ENCODE measurements around the gene SLC46A1. TPM values are rescaled to one million over a fixed set of nuclear protein-coding genes. Genes with fewer than 3 reads are reported as not detected.

The SLC46A1 gene
- total RNA-seq, 5 donors from 2014 or later (not counting 1 experiment from before 2014, with no cell fraction given) = 0.93 to 2.7 (median 2.5) TPM

DNA sequence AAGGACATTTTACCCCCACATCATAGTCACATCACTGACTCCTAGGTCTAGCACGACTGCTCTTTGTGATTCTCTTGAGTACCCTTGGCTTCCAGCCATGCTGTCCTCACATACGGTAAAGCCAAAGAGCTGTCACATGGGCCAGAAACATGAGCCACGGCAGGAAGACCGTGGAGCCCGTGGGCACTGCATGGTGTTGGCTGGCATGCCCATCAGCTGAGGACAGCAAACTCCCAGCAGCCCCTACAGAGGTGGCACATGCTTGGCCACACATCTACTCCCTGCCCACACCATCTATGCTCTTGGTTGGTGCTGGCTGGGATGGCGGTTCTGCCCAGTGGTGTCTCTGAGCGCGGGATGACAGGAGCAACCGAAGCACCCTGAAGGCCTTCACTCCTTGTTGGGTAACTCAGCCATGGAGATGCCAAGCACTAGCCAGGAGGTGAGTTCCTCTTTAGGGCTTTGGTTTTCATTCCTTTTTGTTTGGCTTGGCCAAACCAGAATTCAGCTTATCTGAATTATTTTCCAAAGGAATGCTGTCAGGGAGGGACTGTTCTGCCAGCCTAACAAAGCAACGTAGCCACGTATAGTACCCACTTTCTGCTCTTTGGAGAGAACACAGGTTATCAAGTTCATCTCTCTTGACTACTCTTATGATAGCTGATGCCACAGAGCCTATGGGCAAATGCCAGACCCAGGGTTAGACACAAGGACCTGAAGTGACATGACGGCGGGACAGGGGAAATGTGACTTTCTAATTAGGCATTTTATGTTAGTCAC is 60.4 kb downstream of the SLC46A1 start:
- Mint-ChIP-seq H3K27ac (no peak overlapping the region), H3K4me3 (no peak overlapping the region), H3K4me1 (no peaks in the 10 kb centered on the region), H3K36me3 (peaks cover 24% of the 10 kb centered on the region), H3K27me3 (no peaks in the 10 kb centered on the region), H3K9me3 (no peaks in the 10 kb centered on the region)
- Histone ChIP-seq H3K4me3 (ENCODE audit: control insufficient read depth in 1 of 2, extremely low read depth in 1 of 2, low read length in 1 of 2) (no peak overlapping the region), H3K27ac (ENCODE audit: low read length) (no peak overlapping the region), H3K27me3 (replicated peaks in 1 of 2; ENCODE audit: control insufficient read depth in 2 of 2, extremely low read depth in 1 of 2, insufficient read depth in 2 of 2, low read length in 1 of 2) (no peaks in the 10 kb centered on the region), H3K9me3 (no peaks in the 10 kb centered on the region), H3K36me3 (ENCODE audit: control insufficient read depth in 2 of 2, extremely low read depth in 1 of 2, insufficient read depth in 1 of 2, low read length in 1 of 2) (peaks cover 19 to 94% of the 10 kb centered on the region in 2 donors), H3K4me1 (ENCODE audit: control insufficient read depth in 1 of 2, extremely low read depth in 1 of 2, insufficient read depth in 2 of 2, low read length in 2 of 2) (no peaks in the 10 kb centered on the region)
- WGBS (ENCODE audit: insufficient coverage) = 98% methylated on average over 11 of the region's 13 CpGs
- ATAC-seq (replicated peaks in 1 of 4) (no peak), DNase-seq (no peak)
- POLR2A ChIA-PET = interaction anchor here in 1 of 2 donors (0.5 kb wide), 1 partner anchor 15 kb away, joined by 5 read pairs; no protein-coding TSS in a partner anchor
- CTCF ChIA-PET = no interaction called here

Other genes starting within 250 kb of the SLC46A1 start
- gene TMEM97, start 87.0 kb downstream of the SLC46A1 start, total RNA-seq = 1 to 10 TPM; 3.4 to 7.2 (median 5.1) TPM
- 10 to 100 TPM; 29.3 to 55.4 (median 33.8) TPM for gene IFT20, start 70.7 kb downstream of the SLC46A1 start, total RNA-seq
- gene TNFAIP1, start 70.5 kb downstream of the SLC46A1 start, total RNA-seq = 10 to 100 TPM; 12.1 to 28.9 (median 23.3) TPM
- gene POLDIP2, start 48.7 kb downstream of the SLC46A1 start, total RNA-seq = 10 to 100 TPM; 29.2 to 38.7 (median 33.2) TPM
- not detected for gene SEBOX, start 41.0 kb downstream of the SLC46A1 start, total RNA-seq
- 1 to 10 TPM in 3 of 5 donors, under 1 TPM in 2; 0.50 to 1.9 (median 1.2) TPM for gene VTN, start 35.9 kb downstream of the SLC46A1 start, total RNA-seq
- 10 to 100 TPM; 26.0 to 42.3 (median 37.9) TPM for gene SARM1, start 34.5 kb downstream of the SLC46A1 start, total RNA-seq
- not detected for gene SLC13A2, start 67.4 kb upstream of the SLC46A1 start, total RNA-seq
- gene FOXN1, start 100.1 kb upstream of the SLC46A1 start, total RNA-seq = not detected
- gene UNC119, start 146.4 kb upstream of the SLC46A1 start, total RNA-seq = 10 to 100 TPM; 37.7 to 51.7 (median 44.5) TPM
- 10 to 100 TPM; 54.9 to 63.0 (median 60.9) TPM for gene PIGS, start 165.3 kb upstream of the SLC46A1 start, total RNA-seq
- gene ALDOC, start 170.7 kb upstream of the SLC46A1 start, total RNA-seq = 10 to 100 TPM; 27.0 to 31.0 (median 28.4) TPM
- 10 to 100 TPM in 3 of 5 donors, 1 to 10 TPM in 2; 7.7 to 26.5 (median 10.3) TPM for gene SPAG5, start 192.8 kb upstream of the SLC46A1 start, total RNA-seq
- gene RSKR, start 208.0 kb upstream of the SLC46A1 start, total RNA-seq = 10 to 100 TPM; 14.2 to 26.1 (median 21.9) TPM
- 100 to 1,000 TPM; 129 to 156 (median 138) TPM for gene BLTP2, start 238.9 kb upstream of the SLC46A1 start, total RNA-seq

Data from T-cell (primary cell).